Subcutaneous preadipocyte (primary cell): ENCODE measurements around the gene CDHR1. TPM values are rescaled to one million over a fixed set of nuclear protein-coding genes. Genes with fewer than 3 reads are reported as not detected.

ENCODE experiments used
- total RNA-seq: library from RNA; depleted of rRNA; stranded (reverse); fragments of >200 nt; gene quantifications from 2 replicates; pipeline ENCODE4 v1.2.3, GENCODE V29; 2012

The CDHR1 gene
- total RNA-seq = 0.20 TPM in 1 of 2 replicates, not detected in the other

DNA sequence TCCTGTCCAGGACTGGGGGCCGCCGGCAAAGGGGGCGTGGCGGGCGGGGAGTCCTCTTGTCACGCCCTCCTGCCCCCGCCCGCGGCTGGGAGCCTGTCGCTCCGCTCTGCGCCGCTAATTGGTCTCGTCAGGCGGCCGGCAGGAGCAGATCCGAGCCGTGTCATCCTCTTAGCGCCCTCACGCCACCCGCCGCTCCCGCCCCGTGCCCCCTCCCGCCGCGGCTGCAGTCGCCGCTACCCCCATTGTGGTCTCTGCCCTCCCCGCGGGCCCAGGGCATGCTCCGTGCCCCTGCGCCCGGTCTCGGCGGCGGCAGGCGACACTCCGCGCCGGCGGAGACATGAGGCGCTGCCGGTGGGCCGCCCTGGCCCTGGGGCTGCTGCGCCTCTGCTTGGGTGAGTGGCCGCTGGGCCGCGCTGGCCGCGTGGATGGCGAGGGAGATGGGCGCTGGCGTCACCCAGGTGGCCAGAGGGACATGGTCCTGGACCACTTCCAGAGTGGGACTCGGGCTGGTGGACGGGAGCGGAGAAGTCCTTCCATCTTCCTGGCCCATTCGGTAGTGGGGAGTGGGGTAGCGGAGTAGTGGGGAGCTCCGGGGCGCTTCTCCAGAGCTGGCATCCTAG, at the start of gene CDHR1:
Gene CDHR1, plus strand, starts transcription at position 114 of the 620 bp plus-strand sequence. Its CDS starts 224 bp downstream, at position 338.

DNA sequence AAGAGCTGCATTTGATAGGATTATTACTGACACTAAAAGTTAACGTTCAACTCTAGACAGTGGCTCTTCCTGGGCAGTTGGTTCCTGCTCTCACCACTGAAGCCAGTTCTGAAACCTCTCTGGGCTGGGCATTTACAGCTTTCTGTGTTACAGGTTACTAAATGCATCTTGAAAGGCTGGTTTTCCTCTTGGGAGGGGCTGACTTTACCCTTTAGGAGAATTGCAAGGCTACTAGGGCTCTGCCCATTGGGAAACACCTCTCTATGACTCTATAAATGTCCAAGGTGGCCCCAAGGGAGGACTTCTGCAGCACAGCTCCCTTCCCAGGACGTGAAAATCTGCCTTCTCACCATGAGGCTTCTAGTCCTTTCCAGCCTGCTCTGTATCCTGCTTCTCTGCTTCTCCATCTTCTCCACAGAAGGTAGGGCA, 20.8 kb upstream of the CDHR1 start, which contains the start of gene GPR15LG:
Gene GPR15LG, plus strand, starts transcription at position 301 of the 429 bp plus-strand sequence. Its CDS starts 51 bp downstream, at position 352.

DNA sequence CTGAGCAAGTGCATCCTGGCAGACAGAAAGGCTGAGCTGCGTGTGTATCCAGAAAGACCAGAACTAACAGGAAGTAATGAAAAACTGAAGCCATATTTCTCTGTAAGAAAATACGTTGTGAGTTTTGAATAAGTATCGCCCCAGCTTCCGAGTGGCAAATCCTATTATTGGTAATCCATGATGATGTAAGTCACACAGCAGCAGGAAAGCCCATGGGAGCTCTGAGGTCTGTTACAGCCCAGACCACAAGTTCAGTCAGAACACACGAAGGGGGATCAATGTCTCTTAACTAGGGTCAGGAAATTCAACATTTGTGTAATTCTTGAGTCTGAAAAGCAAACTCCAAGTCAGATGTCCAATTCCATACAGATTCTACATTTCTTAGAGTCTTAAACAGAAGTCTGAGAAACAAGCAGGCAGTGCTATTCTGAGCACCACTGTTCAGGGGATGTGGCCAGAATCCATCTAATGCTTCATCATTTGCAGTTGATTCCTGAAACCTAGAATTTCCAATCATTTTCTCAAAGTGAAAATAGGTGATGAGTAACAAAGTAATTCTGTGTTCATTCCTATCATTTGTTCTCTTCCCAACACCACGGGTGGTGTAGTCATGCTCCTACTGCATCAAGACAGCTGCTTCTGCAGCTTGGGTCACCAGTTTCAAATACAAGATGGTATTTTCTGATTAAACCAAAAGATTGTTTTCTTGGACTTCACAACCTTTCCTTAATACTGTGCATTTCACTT, 31.3 kb downstream of the CDHR1 start, which contains the start of gene LRIT2:
Gene LRIT2, minus strand, starts transcription at position 118 of the 747 bp plus-strand sequence. Its CDS starts 24 bp downstream, at position 94.

DNA sequence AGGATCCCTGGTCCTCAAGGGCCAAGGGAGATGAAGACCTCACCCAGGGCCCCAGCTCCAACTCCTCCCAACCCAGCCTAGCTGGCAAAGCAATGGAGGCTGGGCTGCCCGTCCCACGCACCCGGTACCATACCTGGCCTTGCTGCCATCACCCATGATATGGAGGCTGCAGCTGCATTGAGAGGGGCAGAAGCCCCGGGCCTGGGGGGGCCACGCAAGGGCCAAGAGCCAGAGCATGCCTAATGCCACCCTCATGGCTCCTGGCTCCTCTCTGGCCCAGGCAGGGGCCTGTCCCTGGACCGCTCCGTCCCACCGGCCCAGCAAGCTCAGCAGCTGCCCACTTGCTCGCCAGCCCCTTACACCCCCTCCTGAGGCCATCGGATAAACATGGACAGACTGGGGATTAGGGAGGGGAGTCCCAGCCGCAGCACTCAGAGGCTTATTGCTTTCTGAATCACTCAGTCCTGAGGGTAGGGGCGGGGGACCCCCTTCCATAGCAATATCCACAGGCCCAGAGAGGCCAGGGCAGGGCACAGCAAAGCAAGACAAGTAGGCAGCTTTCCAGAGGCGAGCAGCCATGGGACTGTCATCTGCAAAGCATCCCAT, 47.0 kb downstream of the CDHR1 start, which contains the start of gene LRIT1:
Gene LRIT1, minus strand, starts transcription at position 362 of the 606 bp plus-strand sequence. Its CDS starts 107 bp downstream, at position 255.

DNA sequence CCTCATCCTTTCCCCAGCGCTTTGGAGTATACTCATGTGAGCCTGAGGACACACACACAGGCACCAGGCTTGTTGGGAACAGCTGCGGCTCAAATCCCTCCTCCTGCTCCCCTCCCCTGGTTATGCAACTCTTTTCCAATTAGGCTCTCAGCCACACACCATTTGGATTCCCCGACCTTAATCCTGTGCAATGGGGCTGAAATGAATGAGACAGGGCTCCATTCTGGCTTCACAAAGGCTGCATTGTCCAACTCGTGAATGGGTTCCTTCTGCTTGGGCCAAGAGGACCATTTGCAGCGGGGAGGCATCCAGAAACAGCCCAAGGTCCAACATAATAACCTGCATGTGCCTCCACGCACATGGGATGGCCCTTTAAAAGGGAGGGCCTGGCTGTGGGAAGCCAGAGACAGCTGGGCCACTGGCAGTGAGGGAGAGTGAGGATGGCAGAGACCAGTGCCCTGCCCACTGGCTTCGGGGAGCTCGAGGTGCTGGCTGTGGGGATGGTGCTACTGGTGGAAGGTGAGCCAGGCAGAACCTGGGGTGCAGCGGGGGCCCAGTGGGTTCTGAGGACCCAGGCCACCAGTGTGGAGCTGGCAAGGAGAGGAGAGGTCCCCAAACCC, 50.4 kb downstream of the CDHR1 start, which contains the start of gene RGR:
Gene RGR, plus strand, starts transcription at position 403 of the 620 bp plus-strand sequence. Its CDS starts 38 bp downstream, at position 441.

Other genes starting within 250 kb of the CDHR1 start
- 132 and 143 TPM in 2 replicates for gene GHITM, start 55.0 kb upstream of the CDHR1 start, total RNA-seq
- gene GPR15LG, start 20.7 kb upstream of the CDHR1 start, total RNA-seq = not detected in 2 replicates
- gene LRIT2, start 31.0 kb downstream of the CDHR1 start, total RNA-seq = not detected in 2 replicates
- gene LRIT1, start 47.0 kb downstream of the CDHR1 start, total RNA-seq = not detected in 2 replicates
- gene RGR, start 50.5 kb downstream of the CDHR1 start, total RNA-seq = not detected in 2 replicates
- gene CCSER2, start 134.1 kb downstream of the CDHR1 start, total RNA-seq = 19.1 and 27.0 TPM in 2 replicates